Stimulated activated CD8-positive, alpha-beta memory T cell treated with anti-CD3 and anti-CD28 coated beads, Interleukin-12 subunit alpha, Interleukin-12 subunit beta, amount 100 ng/mL, for 1 hour (primary cell): ENCODE measurements around the gene CHST11.
"Not testable (repeated sequence)": the region's sequence is repeated elsewhere in the genome, so short reads cannot be mapped to it uniquely, and the experiment has no call there.

Experiments
- DNase-seq: peaks from one replicate; pipeline ENCODE4 v3.0.0-alpha.2; 2020; ENCODE audit warnings: low read depth

Gene CHST11

GRCh38 chr12:104604070-104604994, 147.6 kb downstream of the CHST11 start:
- peak; percentile 28 for DNase-seq

- DNase-seq: no peak
Observed at GRCh38 chr12:104604995-104605675, 148.4 kb downstream of the CHST11 start.

- DNase-seq: no peak
Observed at GRCh38 chr12:104605685-104606084, 148.9 kb downstream of the CHST11 start.

- DNase-seq: no peak
Observed at GRCh38 chr12:104608998-104609397, 152.2 kb downstream of the CHST11 start.

GRCh38 chr12:104609445-104609844, 152.7 kb downstream of the CHST11 start:
- no peak for DNase-seq

GRCh38 chr12:104610513-104611235, 153.9 kb downstream of the CHST11 start:
- DNase-seq: no peak

- no peak for DNase-seq
Observed at GRCh38 chr12:104611671-104612070, 154.9 kb downstream of the CHST11 start.

- not testable (repeated sequence) for DNase-seq
Observed at GRCh38 chr12:104613372-104613771, 156.6 kb downstream of the CHST11 start.

GRCh38 chr12:104615048-104615561, 158.4 kb downstream of the CHST11 start:
- DNase-seq: no peak

GRCh38 chr12:104618691-104619090, 161.9 kb downstream of the CHST11 start:
- DNase-seq: no peak

GRCh38 chr12:104619305-104619704, 162.6 kb downstream of the CHST11 start:
- no peak for DNase-seq

- no peak for DNase-seq
Observed at GRCh38 chr12:104620837-104621531, 164.2 kb downstream of the CHST11 start.

- no peak for DNase-seq
Observed at GRCh38 chr12:104622928-104623327, 166.2 kb downstream of the CHST11 start.

GRCh38 chr12:104623883-104624282, 167.1 kb downstream of the CHST11 start:
- DNase-seq: no peak

GRCh38 chr12:104624529-104624928, 167.8 kb downstream of the CHST11 start:
- no peak for DNase-seq

GRCh38 chr12:104626069-104626837, 169.5 kb downstream of the CHST11 start:
- no peak for DNase-seq

GRCh38 chr12:104627231-104627989, 170.7 kb downstream of the CHST11 start:
- DNase-seq: no peak

GRCh38 chr12:104627990-104628830, 171.5 kb downstream of the CHST11 start:
- DNase-seq: no peak

GRCh38 chr12:104628831-104629135, 172.0 kb downstream of the CHST11 start:
- no peak for DNase-seq
